Spleen (tissue), 7 donors: ENCODE data around the gene POTEC.
"Not testable (repeated sequence)": the region's sequence is repeated elsewhere in the genome, so short reads cannot be mapped to it uniquely, and the experiment has no call there.

Experiments
- POLR2A ChIP-seq, 3 donors: fragments of 450-650 bp; IDR thresholded peaks; one replicate each; pipeline ENCODE4 v1.5.1; 2017; ENCODE audit warnings: antibody characterized with exemption in 3 of 3, mild to moderate bottlenecking in 1 of 3
- POLR2AphosphoS5 ChIP-seq, 3 donors: sonication (generic); formaldehyde crosslinking; IDR thresholded peaks; one replicate each; pipeline ENCODE4 v1.5.1; 2017; ENCODE audit warnings: antibody characterized with exemption in 3 of 3
- TF ChIP-seq, protein P1 (sequence below), 11 experiments: fragments of 200-600 bp in 7 of 11; fragments of 450-650 bp in 4 of 11; sonication (generic) in 4 of 11; IDR thresholded peaks in 8 of 11; conservative IDR thresholded peaks in 3 of 11; 1 replicate in 7 of 11; 2 replicates in 4 of 11; pipeline versions ENCODE4 v1.4.0 to v1.8.0; 2016 to 2021; ENCODE audit warnings: antibody characterized with exemption in 11 of 11, inconsistent platforms in 4 of 11, mild to moderate bottlenecking in 1 of 11
- donor health status: DM: no; HTN: no; CAD: no; lungs with moderate emphysema.
- donor health status: DM: no; HTN: no; CAD: no.
- donor health status: DM: no; HTN: no; CAD: no.

GRCh38 chr18:14475520-14475919 is 67.9 kb downstream of the POTEC start:
- TF ChIP-seq, protein P1, sequence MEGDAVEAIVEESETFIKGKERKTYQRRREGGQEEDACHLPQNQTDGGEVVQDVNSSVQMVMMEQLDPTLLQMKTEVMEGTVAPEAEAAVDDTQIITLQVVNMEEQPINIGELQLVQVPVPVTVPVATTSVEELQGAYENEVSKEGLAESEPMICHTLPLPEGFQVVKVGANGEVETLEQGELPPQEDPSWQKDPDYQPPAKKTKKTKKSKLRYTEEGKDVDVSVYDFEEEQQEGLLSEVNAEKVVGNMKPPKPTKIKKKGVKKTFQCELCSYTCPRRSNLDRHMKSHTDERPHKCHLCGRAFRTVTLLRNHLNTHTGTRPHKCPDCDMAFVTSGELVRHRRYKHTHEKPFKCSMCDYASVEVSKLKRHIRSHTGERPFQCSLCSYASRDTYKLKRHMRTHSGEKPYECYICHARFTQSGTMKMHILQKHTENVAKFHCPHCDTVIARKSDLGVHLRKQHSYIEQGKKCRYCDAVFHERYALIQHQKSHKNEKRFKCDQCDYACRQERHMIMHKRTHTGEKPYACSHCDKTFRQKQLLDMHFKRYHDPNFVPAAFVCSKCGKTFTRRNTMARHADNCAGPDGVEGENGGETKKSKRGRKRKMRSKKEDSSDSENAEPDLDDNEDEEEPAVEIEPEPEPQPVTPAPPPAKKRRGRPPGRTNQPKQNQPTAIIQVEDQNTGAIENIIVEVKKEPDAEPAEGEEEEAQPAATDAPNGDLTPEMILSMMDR (IDR thresholded peaks at IDR 0.05 in 8 of 11, conservative IDR thresholded peaks at IDR 0.05 in 3 of 11), result not testable (repeated sequence)
- not testable (repeated sequence) for TF ChIP-seq POLR2A, POLR2AphosphoS5 (IDR thresholded peaks at IDR 0.05)
